GM23338 (cell line): ENCODE data around the gene DPP3. TPM values are rescaled to one million over a fixed set of nuclear protein-coding genes. Genes with fewer than 3 reads are reported as not detected.

Experiments used
- ATAC-seq: fragments of 200-7000 bp; cut with Tn5 transposase; 3 replicates; pipeline ENCODE4 v1.9.1; 2020
- DNase-seq: peaks from one replicate; pipeline ENCODE4 v3.0.0-alpha.2; 2015; ENCODE audit warnings: low spot score
- H2AFZ ChIP-seq: fragments of 200-600 bp; sonication (generic); 2 replicates; pipeline ENCODE4 v1.8.0; 2016; ENCODE audit warnings: antibody characterized with exemption, mild to moderate bottlenecking, moderate library complexity
- H3F3A ChIP-seq: fragments of 200-600 bp; sonication (generic); replicated peaks from 2 replicates; pipeline ENCODE4 v1.8.0; 2017; ENCODE audit warnings: antibody characterized with exemption, mixed run types, low read depth
- H3K27ac ChIP-seq: fragments of 200-600 bp; sonication (generic); 2 replicates; pipeline ENCODE4 v1.6.1; 2016; ENCODE audit warnings: low read depth
- H3K27me3 ChIP-seq: fragments of 200-600 bp; sonication (generic); 2 replicates; pipeline ENCODE4 v1.8.0; 2016; ENCODE audit warnings: mild to moderate bottlenecking, mixed run types, moderate library complexity; ENCODE audit not compliant: insufficient read depth
- H3K36me3 ChIP-seq: fragments of 200-600 bp; sonication (generic); 2 replicates; pipeline ENCODE4 v1.8.0; 2016; ENCODE audit warnings: mild to moderate bottlenecking; ENCODE audit not compliant: insufficient read depth
- H3K4me1 ChIP-seq: fragments of 200-600 bp; sonication (generic); 2 replicates; pipeline ENCODE4 v1.8.0; 2016; ENCODE audit warnings: mild to moderate bottlenecking, moderate library complexity; ENCODE audit not compliant: insufficient read depth
- H3K4me2 ChIP-seq: fragments of 200-600 bp; sonication (generic); 2 replicates; pipeline ENCODE4 v1.7.1; 2017; ENCODE audit warnings: mixed run types
- H3K4me3 ChIP-seq: fragments of 200-600 bp; sonication (generic); 2 replicates; pipeline ENCODE4 v1.6.1; 2016; ENCODE audit warnings: mixed run types
- H3K79me2 ChIP-seq: fragments of 200-600 bp; sonication (generic); replicated peaks from 2 replicates; pipeline ENCODE4 v1.8.0; 2017; ENCODE audit warnings: mild to moderate bottlenecking; ENCODE audit not compliant: insufficient read depth
- H3K9me2 ChIP-seq: fragments of 200-600 bp; sonication (generic); 2 replicates; pipeline ENCODE4 v1.8.0; 2017; ENCODE audit not compliant: insufficient read depth
- H4K20me1 ChIP-seq: fragments of 200-600 bp; sonication (generic); replicated peaks from 2 replicates; pipeline ENCODE4 v1.8.0; 2017; ENCODE audit warnings: mild to moderate bottlenecking; ENCODE audit not compliant: insufficient read depth
- H3K27ac Mint-ChIP-seq: 2 replicates; pipeline ENCODE4 v1.8.0; 2020; ENCODE audit warnings: inconsistent platforms, mild to moderate bottlenecking, moderate library complexity, mixed read lengths
- H3K27me3 Mint-ChIP-seq: 3 replicates; pipeline ENCODE4 v1.8.0; 2022; ENCODE audit warnings: low read depth, mild to moderate bottlenecking, moderate library complexity, mixed read lengths, inconsistent platforms; ENCODE audit not compliant: insufficient read depth, poor library complexity
- H3K36me3 Mint-ChIP-seq: 3 replicates; pipeline ENCODE4 v1.8.0; 2021; ENCODE audit warnings: low read depth, mild to moderate bottlenecking, inconsistent platforms, moderate library complexity, mixed read lengths
- H3K4me1 Mint-ChIP-seq: 3 replicates; pipeline ENCODE4 v1.8.0; 2020; ENCODE audit warnings: mild to moderate bottlenecking, inconsistent platforms, mixed read lengths
- H3K4me3 Mint-ChIP-seq: 3 replicates; pipeline ENCODE4 v1.8.0; 2021; ENCODE audit warnings: moderate library complexity, mild to moderate bottlenecking, inconsistent platforms, mixed read lengths
- H3K9me3 Mint-ChIP-seq: 3 replicates; pipeline ENCODE4 v1.8.0; 2020; ENCODE audit warnings: moderate library complexity, mild to moderate bottlenecking, inconsistent platforms, mixed read lengths
- CREB1 ChIP-seq: fragments of 250-450 bp; sonication (Bioruptor Pico); IDR thresholded peaks from 2 replicates; pipeline ENCODE4 v1.5.0; 2020; ENCODE audit warnings: low read depth, mild to moderate bottlenecking, moderate library complexity
- ETS1 ChIP-seq: IDR thresholded peaks from 2 replicates; pipeline ENCODE4 v1.6.1; 2016; ENCODE audit warnings: antibody characterized with exemption
- EZH2phosphoT487 ChIP-seq: fragments of 200-600 bp; sonication (generic); IDR thresholded peaks from one replicate; pipeline ENCODE4 v1.8.1; 2018; ENCODE audit warnings: antibody characterized with exemption; ENCODE audit not compliant: unreplicated experiment
- JUNB ChIP-seq: IDR thresholded peaks from one replicate; pipeline ENCODE4 v1.6.1; 2016; ENCODE audit warnings: antibody characterized with exemption; ENCODE audit not compliant: unreplicated experiment
- NANOG ChIP-seq: IDR thresholded peaks from 2 replicates; pipeline ENCODE4 v1.6.1; 2016; ENCODE audit warnings: antibody characterized with exemption, borderline replicate concordance
- POLR2AphosphoS5 ChIP-seq: IDR thresholded peaks from 2 replicates; pipeline ENCODE4 v1.6.1; 2016; ENCODE audit warnings: antibody characterized with exemption, low read depth
- STAT1 ChIP-seq: IDR thresholded peaks from one replicate; pipeline ENCODE4 v1.6.1; 2016; ENCODE audit warnings: antibody characterized with exemption; ENCODE audit not compliant: unreplicated experiment
- ZNF114 ChIP-seq: fragments of 250-450 bp; sonication (Bioruptor Pico); IDR thresholded peaks from 2 replicates; pipeline ENCODE4 v1.5.0; 2020; ENCODE audit warnings: mild to moderate bottlenecking, moderate library complexity
- ZNF331 ChIP-seq: fragments of 250-450 bp; sonication (Bioruptor Pico); IDR thresholded peaks from 2 replicates; pipeline ENCODE4 v1.5.0; 2020; ENCODE audit warnings: low read depth, mild to moderate bottlenecking, moderate library complexity
- ZNF462 ChIP-seq: fragments of 250-450 bp; sonication (Bioruptor Pico); IDR thresholded peaks from 2 replicates; pipeline ENCODE4 v1.5.0; 2020; ENCODE audit warnings: mild to moderate bottlenecking, moderate library complexity
- polyA plus RNA-seq: library from polyadenylated mRNA; unstranded; fragments of >200 nt; fragmentation: Nextera tagmentation; extraction: Ambion mirVana; gene quantifications from 2 replicates; pipeline ENCODE4 v1.2.1, GENCODE V29; 2016
- total RNA-seq: library from RNA; depleted of rRNA; stranded (reverse); fragments of >200 nt; shearing (Covaris generic); gene quantifications from 2 replicates; pipeline ENCODE4 v1.2.3, GENCODE V29; 2014

Gene DPP3
- total and polyA plus RNA-seq, 2 experiments from 2014 or later = 22.7 to 85.9 TPM

- no peak for TF ChIP-seq JUNB
- no peak for TF ChIP-seq CREB1 (CRISPR knock-in tag)
- TF ChIP-seq POLR2AphosphoS5 = no peak
- no peak for TF ChIP-seq ZNF331
- no peak for TF ChIP-seq EZH2phosphoT487
Measured at GRCh38 chr11:66468691-66469090, 11.5 kb upstream of the DPP3 start (continued).

DNA sequence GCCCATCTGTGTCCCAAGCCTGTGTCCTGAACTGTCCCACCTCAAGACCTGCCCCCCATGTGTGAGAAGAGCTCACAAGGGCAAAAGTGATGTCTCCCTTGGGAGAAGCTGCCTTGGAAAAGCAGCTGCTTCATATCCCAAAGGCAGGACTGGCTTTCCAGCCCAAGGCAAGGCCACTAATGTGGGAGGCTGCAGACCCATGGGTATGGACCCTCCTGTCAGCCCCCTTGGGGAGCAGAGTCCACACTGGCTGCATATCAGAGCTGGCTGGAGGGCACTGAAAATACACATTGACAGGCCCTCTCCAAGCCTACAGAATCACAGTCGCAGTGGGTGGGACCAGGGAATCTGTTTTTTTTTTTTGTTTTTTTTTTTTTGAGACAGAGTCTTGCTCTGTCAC, 10.8 kb upstream of the DPP3 start:
- Mint-ChIP-seq H3K27me3 (peaks cover 9% of the 10 kb centered on the region), H3K4me3 (no peak overlapping the region), H3K4me1 (peaks cover 39% of the 10 kb centered on the region), H3K9me3 (no peaks in the 10 kb centered on the region), H3K27ac (no peak overlapping the region), H3K36me3 (peaks cover 3% of the 10 kb centered on the region; the same call in 1 of the 3 replicates)
- no peak for ATAC-seq
- no peak overlapping the region for H3K4me3 ChIP-seq
- H2AFZ ChIP-seq = no peak overlapping the region
- H3K4me1 ChIP-seq = peaks cover 35% of the 10 kb centered on the region
- DNase-seq = no peak
- H3K9me2 ChIP-seq = no peaks in the 10 kb centered on the region
- H3K27me3 ChIP-seq = no peaks in the 10 kb centered on the region
- no peaks in the 10 kb centered on the region for H3K79me2 ChIP-seq
- 0 out of 2 replicates have a peak overlapping the region, but pooled peaks have one; percentile 53 for H3K27ac ChIP-seq
- 0 out of 2 replicates have a peak overlapping the region, but pooled peaks have one; percentile 57 for H3K4me2 ChIP-seq
- H3F3A ChIP-seq = peaks cover 10% of the 10 kb centered on the region; the same call in 1 of the 2 replicates
- no peaks in the 10 kb centered on the region; the same call in 1 of the 2 replicates for H3K36me3 ChIP-seq
- no peaks in the 10 kb centered on the region; the same call in none of the 2 replicates for H4K20me1 ChIP-seq
- TF ChIP-seq JUNB = no peak

DNA sequence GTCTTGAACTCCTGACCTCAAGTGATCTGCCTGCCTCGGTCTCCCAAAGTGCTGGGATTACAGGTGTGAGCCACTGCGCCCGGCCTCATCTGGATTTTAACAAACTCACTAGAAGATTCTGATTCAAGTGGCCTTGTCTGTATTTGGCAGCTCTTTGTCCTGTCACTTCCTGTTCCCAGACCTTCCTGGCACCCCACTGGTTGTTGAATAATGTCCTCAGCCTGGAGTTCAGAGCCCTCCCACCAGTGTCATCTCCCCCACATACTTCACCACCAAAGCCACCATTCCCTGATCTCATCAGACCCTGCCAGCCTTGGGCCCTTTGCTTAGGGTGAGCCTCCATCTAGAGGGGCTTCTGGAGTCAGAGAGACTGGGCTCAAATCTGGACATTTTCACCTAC, 10.2 kb upstream of the DPP3 start:
- no peak for ATAC-seq
- no peak overlapping the region for H3K27ac Mint-ChIP-seq

More for the DNA sequence above, 10.2 kb upstream of the DPP3 start:
- peaks cover 12% of the 10 kb centered on the region; the same call in 1 of the 2 replicates for H3F3A ChIP-seq
- TF ChIP-seq NANOG (no peak), ZNF462 (CRISPR knock-in tag) (no peak), ZNF331 (no peak), ZNF114 (CRISPR knock-in tag) (no peak), STAT1 (no peak), ETS1 (no peak)
- H3K4me2 ChIP-seq = 0 out of 2 replicates have a peak overlapping the region, but pooled peaks have one; percentile 57
- H3K27ac ChIP-seq = 0 out of 2 replicates have a peak overlapping the region, but pooled peaks have one; percentile 53
- H3K79me2 ChIP-seq = no peaks in the 10 kb centered on the region
- H4K20me1 ChIP-seq = no peaks in the 10 kb centered on the region; the same call in none of the 2 replicates
- Mint-ChIP-seq H3K4me1 (peaks cover 38% of the 10 kb centered on the region), H3K36me3 (peaks cover 3% of the 10 kb centered on the region; the same call in 1 of the 3 replicates), H3K4me3 (no peak overlapping the region; the same call in 2 of the 3 replicates), H3K27me3 (peaks cover 9% of the 10 kb centered on the region), H3K9me3 (no peaks in the 10 kb centered on the region)
- no peak overlapping the region for H3K4me3 ChIP-seq
- DNase-seq = peak; percentile 46
- peaks cover 31% of the 10 kb centered on the region for H3K4me1 ChIP-seq
- H3K9me2 ChIP-seq = no peaks in the 10 kb centered on the region
- H3K27me3 ChIP-seq = no peaks in the 10 kb centered on the region
- H2AFZ ChIP-seq = no peak overlapping the region
- H3K36me3 ChIP-seq = no peaks in the 10 kb centered on the region; the same call in 1 of the 2 replicates
